ENCODE results near the gene ASTN2.

GRCh38 chr9:117080765-117081390 lies 334.0 kb downstream of the ASTN2 start:
- no peak for TF ChIP-seq POLR2AphosphoS5 (IDR thresholded peaks at IDR 0.05)
- TF ChIP-seq CTCF (IDR thresholded peaks at IDR 0.05), result no peak
- no peak for TF ChIP-seq POLR2A (IDR thresholded peaks at IDR 0.05)
